HepG2 (cell line): ENCODE data around the gene GAL3ST2. TPM values are rescaled to one million over a fixed set of nuclear protein-coding genes. Genes with fewer than 3 reads are reported as not detected.

ENCODE experiments used
- ATAC-seq: fragments of 200-7000 bp; cut with Tn5 transposase; 3 replicates; pipeline ENCODE4 v1.9.1; 2020; ENCODE audit warnings: mild to moderate bottlenecking, moderate library complexity
- BruUV-seq: library from RNA; stranded (reverse); fragments of 400-500 nt; replicated peaks from 2 replicates; lab custom pipeline; 2021; lab: Mats Ljungman, UMichigan
- CTCF ChIA-PET: fragments of 300-600 bp; formaldehyde crosslinking; extraction: SDS; loops from one replicate; lab custom pipeline; 2021; ENCODE audit warnings: low total read pairs, inconsistent platforms, low intra/inter-chr PET ratio; lab: Yijun Ruan, JAX
- POLR2A ChIA-PET: fragments of 350-600 bp; sonication (Branson Sonifier 250); formaldehyde crosslinking; loops from one replicate; lab custom pipeline; 2020; ENCODE audit warnings: antibody characterized with exemption, inconsistent platforms; lab: Yijun Ruan, JAX
- DNase-seq: peaks from one replicate; pipeline ENCODE4 v3.0.0-alpha.2; 2015; ENCODE audit warnings: low spot score
- FAIRE-seq: peaks from 3 replicates; lab custom pipeline; 2011; peaks lifted over from hg19 to GRCh38; lab: Jason Lieb, UNC
- H2AFZ ChIP-seq: one replicate; pipeline ENCODE4 v1.6.1; 2011; ENCODE audit warnings: low read length, inconsistent platforms
- H3K27ac ChIP-seq: fragments of 300-600 bp; 3 replicates; pipeline ENCODE4 v1.8.0; 2011; ENCODE audit warnings: mixed run types, mild to moderate bottlenecking, mixed read lengths, low read length, inconsistent platforms; ENCODE audit not compliant: insufficient read depth; ENCODE audit errors: extremely low read length
- H3K27me3 ChIP-seq, 2 experiments: fragments of 200-600 bp in 1 of 2; 2 replicates in 1 of 2; 3 replicates in 1 of 2; pipeline versions ENCODE4 v1.6.0 to v1.8.0; 2011; ENCODE audit warnings: low read length in 2 of 2, mild to moderate bottlenecking in 2 of 2, moderate library complexity in 2 of 2, inconsistent platforms in 1 of 2; ENCODE audit not compliant: insufficient read depth in 2 of 2, control insufficient read depth in 1 of 2
- H3K36me3 ChIP-seq, 2 experiments: fragments of 200-600 bp in 1 of 2; replicated peaks in 1 of 2; 2 replicates in 1 of 2; 3 replicates in 1 of 2; pipeline versions ENCODE4 v1.5.1 to v1.8.0; 2011; ENCODE audit warnings: low read length in 2 of 2, inconsistent platforms in 1 of 2; ENCODE audit not compliant: insufficient read depth in 2 of 2, control insufficient read depth in 1 of 2
- H3K4me1 ChIP-seq: 2 replicates; pipeline ENCODE4 v1.5.1; 2012; ENCODE audit warnings: low read length, inconsistent platforms; ENCODE audit not compliant: insufficient read depth
- H3K4me2 ChIP-seq: 2 replicates; pipeline ENCODE4 v1.6.0; 2011; ENCODE audit warnings: low read depth, low read length, inconsistent platforms
- H3K4me3 ChIP-seq, 3 experiments: fragments of 200-600 bp in 1 of 3; sonication (generic), shearing (Covaris generic) in 1 of 3; replicated peaks in 1 of 3; 2 replicates each; pipeline ENCODE4 v1.5.1; 2011 to 2016; ENCODE audit warnings: low read length in 3 of 3, inconsistent platforms in 2 of 3, low read depth in 2 of 3, mild to moderate bottlenecking in 2 of 3, control low read depth in 1 of 3, mixed read lengths in 1 of 3; ENCODE audit not compliant: insufficient read depth in 1 of 3
- H3K79me2 ChIP-seq: one replicate; pipeline ENCODE4 v1.6.1; 2011; ENCODE audit warnings: low read length, inconsistent platforms; ENCODE audit not compliant: insufficient read depth
- H3K9ac ChIP-seq: 2 replicates; pipeline ENCODE4 v1.6.0; 2011; ENCODE audit warnings: mild to moderate bottlenecking, low read depth, low read length, inconsistent platforms; ENCODE audit not compliant: insufficient read depth
- H3K9me3 ChIP-seq: 2 replicates; pipeline ENCODE4 v1.5.1; 2012; ENCODE audit warnings: mild to moderate bottlenecking, low read length
- H4K20me1 ChIP-seq: 2 replicates; pipeline ENCODE4 v1.6.0; 2011; ENCODE audit warnings: inconsistent platforms, mild to moderate bottlenecking, low read length, moderate library complexity; ENCODE audit not compliant: insufficient read depth
- BORCS8-MEF2B ChIP-seq: sonication (generic); formaldehyde crosslinking; IDR thresholded peaks from 2 replicates; pipeline ENCODE4 v1.8.0; 2022; ENCODE audit warnings: mild to moderate bottlenecking, missing genetic modification reagents
- HNRNPL ChIP-seq: fragments of 200-400 bp; formaldehyde crosslinking; IDR thresholded peaks from 2 replicates; pipeline ENCODE4 v1.6.1; 2017; ENCODE audit warnings: mild to moderate bottlenecking, low read depth, low read length
- SSRP1 ChIP-seq: IDR thresholded peaks from 2 replicates; pipeline ENCODE4 v1.6.1; 2016; ENCODE audit warnings: control low read depth
- WGBS: methylation state at CpG from one replicate; pipeline ENCODE4 v1.1.6; 2017; ENCODE audit warnings: low lambda C conversion rate; 5-methylcytosine and 5-hydroxymethylcytosine counted together
- in situ Hi-C: cut with HindIII; loops from 2 replicates; pipeline ENCODE4 v1.10.0; 2017; ENCODE audit warnings: low pct_unique_long_range_greater_than_20kb; ENCODE audit not compliant: extremely low pct_ligation_motif_present
- intact Hi-C: fragments of 100-400 bp; cut with micrococcal nuclease; formaldehyde crosslinking; loops from one replicate; pipeline ENCODE4 v1.10.0; 2022; ENCODE audit not compliant: unreplicated experiment
- polyA plus RNA-seq, 8 experiments: library from polyadenylated mRNA; depleted of rRNA in 3 of 8; stranded (reverse) in 7 of 8; unstranded in 1 of 8; fragments of >200 nt; fragmentation: Illumina TruSeq in 4 of 8; extraction: Trizol in 4 of 8; gene quantifications; 2 replicates each; pipeline versions ENCODE4 v1.2.1 to v1.2.3, GENCODE V29; 2011 to 2016; ENCODE audit warnings: low read depth in 4 of 8, missing spikeins in 1 of 8, mixed read lengths in 1 of 8; ENCODE audit not compliant: insufficient read depth in 1 of 8
- total RNA-seq, 5 experiments: library from RNA; depleted of rRNA; stranded (reverse); fragments of >200 nt; fragmentation: Illumina TruSeq; extraction: Trizol; gene quantifications; 2 replicates each; pipeline ENCODE4 v1.2.3, GENCODE V29; 2016; ENCODE audit warnings: low read depth in 1 of 5

The GAL3ST2 gene
- total and polyA plus RNA-seq, 2 of the 13 experiments (the other 11 are each of a cell fraction or from before 2014, with no cell fraction given): 0.17 to 0.20 TPM

DNA sequence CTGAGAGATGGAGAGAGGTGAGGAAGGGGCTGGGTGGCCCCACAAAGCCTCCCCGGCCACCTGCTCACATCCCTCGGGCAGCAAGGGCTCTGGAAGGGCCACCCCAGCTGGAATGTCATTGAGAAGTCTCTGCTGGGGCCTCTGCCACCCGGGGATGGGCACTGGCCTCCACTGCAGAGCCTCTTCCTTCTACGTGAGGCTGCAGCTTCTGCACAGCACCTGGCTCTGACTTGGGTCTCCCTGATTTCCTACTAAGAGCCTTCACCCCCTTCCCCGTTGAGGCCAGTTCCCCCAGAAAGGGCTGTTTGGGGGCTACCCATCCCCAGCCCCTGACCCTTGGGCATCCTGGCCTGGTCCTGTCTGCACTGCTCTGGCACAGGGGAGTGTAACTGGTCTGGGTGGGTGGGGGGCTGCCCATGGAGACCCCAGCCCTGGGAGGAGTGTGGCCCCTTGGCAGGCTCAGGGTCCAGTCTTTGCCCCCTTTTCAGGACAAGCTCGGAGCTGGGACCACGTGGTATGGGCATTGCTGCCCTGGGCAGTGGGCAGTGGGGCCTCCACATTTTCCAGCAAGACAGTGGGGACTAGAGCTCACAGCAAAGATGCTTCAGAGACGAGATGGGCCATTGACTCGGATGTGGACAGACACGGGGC lies 76.5 kb downstream of the GAL3ST2 start:
- Histone ChIP-seq H3K79me2 (no peaks in the 10 kb centered on the region), H3K9ac (no peak overlapping the region), H3K4me2 (no peak overlapping the region), H3K4me3 (no peak overlapping the region), H4K20me1 (no peaks in the 10 kb centered on the region), H3K36me3 (no peaks in the 10 kb centered on the region), H3K27me3 (peaks cover 39 to 93% of the 10 kb centered on the region in 2 experiments; a peak in 4 of 5 replicates), H3K27ac (no peak overlapping the region), H2AFZ (no peak overlapping the region), H3K9me3 (no peaks in the 10 kb centered on the region), H3K4me1 (peaks cover 11% of the 10 kb centered on the region)
- ATAC-seq: no peak
- POLR2A ChIA-PET: interaction anchor here (1.0 kb wide), 1 partner anchor 44 kb away, joined by 3 read pairs; the partner anchor contains the start of gene NEU4
- TF ChIP-seq BORCS8-MEF2B (CRISPR knock-in tag): 0 out of 2 replicates have a peak, but pooled peaks have one; percentile 3
- 0 out of 2 replicates have a peak, but pooled peaks have one; percentile 36 for TF ChIP-seq HNRNPL
- no peak for TF ChIP-seq SSRP1 (CRISPR knock-in tag)
- CTCF ChIA-PET: no interaction called here
- no TSS peak for BruUV-seq
- intact Hi-C loops (no loop called here), in situ Hi-C loops (no loop called here)
- no peak for FAIRE-seq
- WGBS: 38% methylated on average over 9 of the region's 10 CpGs
- DNase-seq: no peak

Other genes starting within 250 kb of the GAL3ST2 start
- gene BOK, start 218.1 kb upstream of the GAL3ST2 start, total RNA-seq (2016; rRNA removed; fragmentation: Illumina TruSeq; extraction: Trizol): 30.2 and 35.5 TPM in 2 replicates
- gene BOK, start 218.1 kb upstream of the GAL3ST2 start, polyA plus RNA-seq (2011; rRNA removed): 39.2 and 58.1 TPM in 2 replicates
- gene THAP4, start 139.7 kb upstream of the GAL3ST2 start, total RNA-seq (2016; rRNA removed; fragmentation: Illumina TruSeq; extraction: Trizol): 68.2 and 75.7 TPM in 2 replicates
- gene THAP4, start 139.7 kb upstream of the GAL3ST2 start, polyA plus RNA-seq (2011; rRNA removed): 59.7 and 70.2 TPM in 2 replicates
- 95.5 and 96.3 TPM in 2 replicates for gene ATG4B, start 139.1 kb upstream of the GAL3ST2 start, total RNA-seq (2016; rRNA removed; fragmentation: Illumina TruSeq; extraction: Trizol)
- 239 and 300 TPM in 2 replicates for gene ATG4B, start 139.1 kb upstream of the GAL3ST2 start, polyA plus RNA-seq (2011; rRNA removed)
- 124 and 134 TPM in 2 replicates for gene DTYMK, start 90.0 kb upstream of the GAL3ST2 start, total RNA-seq (2016; rRNA removed; fragmentation: Illumina TruSeq; extraction: Trizol)
- gene DTYMK, start 90.0 kb upstream of the GAL3ST2 start, polyA plus RNA-seq (2011; rRNA removed): 39.5 and 57.5 TPM in 2 replicates
- 56.7 and 61.9 TPM in 2 replicates for gene ING5, start 74.8 kb upstream of the GAL3ST2 start, total RNA-seq (2016; rRNA removed; fragmentation: Illumina TruSeq; extraction: Trizol)
- 71.9 and 86.9 TPM in 2 replicates for gene ING5, start 74.8 kb upstream of the GAL3ST2 start, polyA plus RNA-seq (2011; rRNA removed)
- 10.2 and 20.3 TPM in 2 replicates for gene D2HGDH, start 42.2 kb upstream of the GAL3ST2 start, total RNA-seq (2016; rRNA removed; fragmentation: Illumina TruSeq; extraction: Trizol)
- gene D2HGDH, start 42.2 kb upstream of the GAL3ST2 start, polyA plus RNA-seq (2011; rRNA removed): 19.2 and 20.5 TPM in 2 replicates
- 104 and 107 TPM in 2 replicates for gene NEU4, start 32.4 kb downstream of the GAL3ST2 start, total RNA-seq (2016; rRNA removed; fragmentation: Illumina TruSeq; extraction: Trizol)
- gene NEU4, start 32.4 kb downstream of the GAL3ST2 start, polyA plus RNA-seq (2011; rRNA removed): 53.5 and 71.4 TPM in 2 replicates
- not detected in 2 replicates for gene PDCD1, start 82.1 kb downstream of the GAL3ST2 start, total RNA-seq (2016; rRNA removed; fragmentation: Illumina TruSeq; extraction: Trizol)
- 0.04 and 0.31 TPM in 2 replicates for gene PDCD1, start 82.1 kb downstream of the GAL3ST2 start, polyA plus RNA-seq (2011; rRNA removed)
- gene RTP5, start 92.9 kb downstream of the GAL3ST2 start, total RNA-seq (2016; rRNA removed; fragmentation: Illumina TruSeq; extraction: Trizol): not detected in 2 replicates
- gene RTP5, start 92.9 kb downstream of the GAL3ST2 start, polyA plus RNA-seq (2011; rRNA removed): not detected in 2 replicates